DND-41 (cell line): ENCODE measurements around the gene DNAH8.

Experiments used
- EZH2 ChIP-seq: IDR thresholded peaks from 3 replicates; pipeline ENCODE4 v1.6.1; 2012; ENCODE audit warnings: borderline replicate concordance, low read depth, mild to moderate bottlenecking, moderate library complexity, low read length, inconsistent platforms; ENCODE audit not compliant: severe bottlenecking
- TF ChIP-seq, protein P1 (sequence below): IDR thresholded peaks from 2 replicates; pipeline ENCODE4 v1.5.1; 2012; ENCODE audit warnings: borderline replicate concordance, low read length, moderate library complexity, mild to moderate bottlenecking; ENCODE audit not compliant: poor library complexity, severe bottlenecking; ENCODE audit errors: extremely low read depth

DNA sequence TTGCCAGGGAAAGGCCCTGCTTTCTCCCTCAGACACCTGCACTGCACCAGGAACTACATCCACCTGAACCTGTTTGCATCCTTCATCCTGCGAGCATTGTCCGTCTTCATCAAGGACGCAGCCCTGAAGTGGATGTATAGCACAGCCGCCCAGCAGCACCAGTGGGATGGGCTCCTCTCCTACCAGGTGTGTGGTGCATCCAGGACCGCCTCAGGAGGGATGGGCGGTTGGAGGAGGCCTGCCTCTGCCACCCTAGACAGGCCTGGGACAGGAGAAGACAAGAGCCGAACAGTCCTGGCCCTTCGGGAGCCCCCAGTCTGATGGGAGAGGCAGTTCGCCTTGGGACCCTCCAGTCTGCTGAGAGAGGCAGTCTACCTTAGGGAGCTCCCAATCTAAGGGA is 357.7 kb downstream of the DNAH8 start:
- TF ChIP-seq, protein P1, sequence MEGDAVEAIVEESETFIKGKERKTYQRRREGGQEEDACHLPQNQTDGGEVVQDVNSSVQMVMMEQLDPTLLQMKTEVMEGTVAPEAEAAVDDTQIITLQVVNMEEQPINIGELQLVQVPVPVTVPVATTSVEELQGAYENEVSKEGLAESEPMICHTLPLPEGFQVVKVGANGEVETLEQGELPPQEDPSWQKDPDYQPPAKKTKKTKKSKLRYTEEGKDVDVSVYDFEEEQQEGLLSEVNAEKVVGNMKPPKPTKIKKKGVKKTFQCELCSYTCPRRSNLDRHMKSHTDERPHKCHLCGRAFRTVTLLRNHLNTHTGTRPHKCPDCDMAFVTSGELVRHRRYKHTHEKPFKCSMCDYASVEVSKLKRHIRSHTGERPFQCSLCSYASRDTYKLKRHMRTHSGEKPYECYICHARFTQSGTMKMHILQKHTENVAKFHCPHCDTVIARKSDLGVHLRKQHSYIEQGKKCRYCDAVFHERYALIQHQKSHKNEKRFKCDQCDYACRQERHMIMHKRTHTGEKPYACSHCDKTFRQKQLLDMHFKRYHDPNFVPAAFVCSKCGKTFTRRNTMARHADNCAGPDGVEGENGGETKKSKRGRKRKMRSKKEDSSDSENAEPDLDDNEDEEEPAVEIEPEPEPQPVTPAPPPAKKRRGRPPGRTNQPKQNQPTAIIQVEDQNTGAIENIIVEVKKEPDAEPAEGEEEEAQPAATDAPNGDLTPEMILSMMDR: no peak
- TF ChIP-seq EZH2: no peak
